GM19035 (cell line): ENCODE data around the gene ZNF440.

Experiments
- ATAC-seq: cut with Tn5 transposase; IDR thresholded peaks from one replicate; pipeline ENCODE4 v1.9.1; 2021; ENCODE audit not compliant: unreplicated experiment

ZNF440 gene

DNA sequence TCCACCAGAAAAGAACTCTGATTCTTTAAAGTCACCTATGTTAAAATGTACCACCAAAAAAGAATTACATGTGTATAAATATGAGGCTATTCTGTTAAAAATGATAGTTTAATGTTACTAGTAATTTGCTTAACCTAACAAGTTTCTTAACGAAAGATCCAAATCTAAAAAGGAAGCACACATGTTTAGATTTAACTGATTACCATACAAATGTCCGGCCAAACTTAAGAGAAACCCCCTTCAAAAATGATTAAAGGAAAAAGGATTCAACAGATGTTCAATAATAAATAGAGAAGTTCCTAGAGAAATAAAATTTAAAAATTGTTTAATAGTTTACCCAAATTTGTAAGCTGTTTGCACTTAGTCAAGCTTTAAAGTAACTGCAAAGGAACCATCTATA lies 68.5 kb downstream of the ZNF440 start:
- no peak for ATAC-seq
